ENCODE results near the gene GIMAP8.

GIMAP8 gene

DNA sequence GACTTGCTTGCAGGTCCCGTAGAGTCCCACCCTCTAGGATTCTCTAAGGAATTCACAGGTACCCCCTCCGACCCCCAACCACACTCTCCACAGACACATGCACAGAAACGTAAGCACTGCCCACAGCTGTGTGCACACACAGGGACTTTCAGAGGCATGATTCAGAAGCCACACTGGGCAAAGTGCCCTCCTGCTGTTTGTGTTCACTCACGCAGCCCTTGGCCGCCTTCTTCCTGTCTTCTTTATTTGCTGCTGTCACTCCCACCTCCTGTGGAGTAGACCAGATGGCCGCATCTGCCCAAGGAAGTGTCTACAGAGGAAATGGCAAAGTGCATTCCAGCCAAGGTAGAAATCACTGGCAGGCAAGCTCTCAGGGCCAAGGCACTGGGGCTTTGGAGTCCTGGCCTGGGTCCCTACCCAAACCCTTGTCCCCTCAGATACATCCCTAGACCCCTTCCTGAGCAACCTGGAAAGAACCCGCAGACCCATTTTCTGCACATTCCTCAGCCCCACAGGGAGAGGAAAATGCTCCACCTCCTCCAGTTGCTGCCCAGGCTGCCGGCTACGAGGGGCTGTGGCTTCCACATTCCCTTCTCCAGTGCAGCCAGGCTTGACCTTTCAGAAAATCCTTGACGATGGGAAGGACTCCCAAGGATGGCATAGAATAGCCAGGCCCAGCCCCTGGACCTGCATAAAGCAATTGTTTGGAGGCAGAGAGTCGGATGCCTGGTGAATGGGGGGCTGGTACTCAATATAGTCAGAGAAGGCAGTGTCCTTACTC lies 21.6 kb upstream of the GIMAP8 start:
- TF ChIP-seq MAX (IDR thresholded peaks at IDR 0.05; ENCODE audit: low read depth, low read length), result peak; percentile 84; the same call in 1 of the 2 replicates
- TF ChIP-seq CTCF (IDR thresholded peaks at IDR 0.05; ENCODE audit: low read depth, low read length), result no peak
- TF ChIP-seq MYC (IDR thresholded peaks at IDR 0.05; ENCODE audit: low read depth, low read length), result peak; percentile 91
- no peak overlapping the region for H3K4me3 ChIP-seq (ENCODE audit: low read depth, low read length)
- peak; percentile 99 for DNase-seq (ENCODE audit: low read depth)

DNA sequence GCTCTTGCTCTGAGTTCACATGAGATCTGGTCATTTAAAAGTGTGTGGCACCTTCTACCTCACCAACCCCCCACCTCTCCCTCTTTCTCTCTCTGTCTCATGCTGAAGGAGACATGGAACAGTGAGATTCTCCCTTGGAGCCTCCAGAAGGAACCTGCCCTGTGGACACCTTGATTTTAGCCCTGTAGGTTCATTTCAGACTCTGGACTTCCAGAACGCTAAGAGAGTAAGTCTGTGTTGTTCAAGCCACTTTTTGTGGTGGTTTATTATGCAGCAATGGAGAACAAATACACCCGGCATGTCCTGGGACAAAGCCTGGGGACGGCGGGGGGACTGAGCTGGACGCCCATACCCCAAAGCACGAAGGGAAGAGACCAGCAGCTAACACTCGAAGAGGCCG lies 20.7 kb upstream of the GIMAP8 start:
- DNase-seq (ENCODE audit: low read depth), result no peak
- no peak overlapping the region for H3K4me3 ChIP-seq (ENCODE audit: low read depth, low read length)
- TF ChIP-seq CTCF (IDR thresholded peaks at IDR 0.05; ENCODE audit: low read depth, low read length) (no peak), MAX (IDR thresholded peaks at IDR 0.05; ENCODE audit: low read depth, low read length) (no peak), POLR2A (IDR thresholded peaks at IDR 0.05; ENCODE audit: extremely low read depth, insufficient read length) (no peak), MYC (IDR thresholded peaks at IDR 0.05; ENCODE audit: low read depth, low read length) (no peak)

- peak; percentile 36 for DNase-seq (ENCODE audit: low read depth)
- no peak overlapping the region for H3K4me3 ChIP-seq (ENCODE audit: low read depth, low read length)
- no peak for TF ChIP-seq MAX (IDR thresholded peaks at IDR 0.05; ENCODE audit: low read depth, low read length)
Observed at GRCh38 chr7:150430465-150431085, 19.9 kb upstream of the GIMAP8 start.

- H3K4me3 ChIP-seq (ENCODE audit: low read depth, low read length), result no peak overlapping the region
- DNase-seq (ENCODE audit: low read depth), result no peak
- TF ChIP-seq POLR2A (IDR thresholded peaks at IDR 0.05; ENCODE audit: extremely low read depth, insufficient read length) (no peak), MYC (IDR thresholded peaks at IDR 0.05; ENCODE audit: low read depth, low read length) (no peak), MAX (IDR thresholded peaks at IDR 0.05; ENCODE audit: low read depth, low read length) (no peak), CTCF (IDR thresholded peaks at IDR 0.05; ENCODE audit: low read depth, low read length) (no peak)
Observed at GRCh38 chr7:150431839-150432658, 18.4 kb upstream of the GIMAP8 start.

GRCh38 chr7:150432915-150433892 lies 17.2 kb upstream of the GIMAP8 start:
- TF ChIP-seq MYC (IDR thresholded peaks at IDR 0.05; ENCODE audit: low read depth, low read length) (no peak), POLR2A (IDR thresholded peaks at IDR 0.05; ENCODE audit: extremely low read depth, insufficient read length) (no peak), CTCF (IDR thresholded peaks at IDR 0.05; ENCODE audit: low read depth, low read length) (no peak), MAX (IDR thresholded peaks at IDR 0.05; ENCODE audit: low read depth, low read length) (no peak)
- DNase-seq (ENCODE audit: low read depth), result peak; percentile 44
- no peak overlapping the region for H3K4me3 ChIP-seq (ENCODE audit: low read depth, low read length)

Data from NB4 (cell line).